ENCODE data around the gene FBXO4. TPM values are rescaled to one million over a fixed set of nuclear protein-coding genes. Genes with fewer than 3 reads are reported as not detected.

The FBXO4 gene
- total RNA-seq: 14.2 and 14.4 TPM in 2 replicates

DNA sequence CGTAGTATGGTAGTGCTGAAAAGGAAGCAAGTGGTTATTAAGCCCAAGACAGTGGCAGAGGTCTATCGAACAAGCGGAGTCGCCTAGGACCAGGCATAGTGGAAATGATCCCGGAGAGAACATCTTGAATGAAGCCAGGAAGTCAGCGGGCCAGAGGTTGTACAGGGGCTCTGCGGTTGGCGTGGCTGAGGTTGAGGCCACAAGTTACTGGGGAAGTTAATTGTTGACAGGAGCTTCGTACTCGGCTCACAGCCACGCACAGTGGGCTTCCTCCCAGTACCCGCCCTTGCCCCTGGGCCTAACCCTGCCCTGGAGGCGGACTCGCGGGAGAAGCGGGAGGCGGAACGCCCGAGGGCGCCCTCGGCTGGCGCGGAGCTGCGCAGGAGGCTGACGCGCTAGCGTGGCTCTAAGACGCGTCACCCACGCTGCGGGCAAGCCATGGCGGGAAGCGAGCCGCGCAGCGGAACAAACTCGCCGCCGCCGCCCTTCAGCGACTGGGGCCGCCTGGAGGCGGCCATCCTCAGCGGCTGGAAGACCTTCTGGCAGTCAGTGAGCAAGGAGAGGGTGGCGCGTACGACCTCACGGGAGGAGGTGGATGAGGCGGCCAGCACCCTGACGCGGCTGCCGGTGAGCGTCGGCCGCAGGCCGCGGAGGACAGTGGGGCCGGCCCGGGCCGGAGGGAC is at the start of gene FBXO4:
Gene FBXO4 (plus strand): TSS at position 410 of the 683 bp plus-strand sequence. CDS start 29 bp downstream, at position 439.
- intact Hi-C loops (cut with micrococcal nuclease): loop anchor here (1.0 to 10.0 kb wide), 13 partner anchors 21 to 1631 kb away; partner anchors contain the start of genes HMGCS1, OXCT1, RIMOC1 and RPL37

DNA sequence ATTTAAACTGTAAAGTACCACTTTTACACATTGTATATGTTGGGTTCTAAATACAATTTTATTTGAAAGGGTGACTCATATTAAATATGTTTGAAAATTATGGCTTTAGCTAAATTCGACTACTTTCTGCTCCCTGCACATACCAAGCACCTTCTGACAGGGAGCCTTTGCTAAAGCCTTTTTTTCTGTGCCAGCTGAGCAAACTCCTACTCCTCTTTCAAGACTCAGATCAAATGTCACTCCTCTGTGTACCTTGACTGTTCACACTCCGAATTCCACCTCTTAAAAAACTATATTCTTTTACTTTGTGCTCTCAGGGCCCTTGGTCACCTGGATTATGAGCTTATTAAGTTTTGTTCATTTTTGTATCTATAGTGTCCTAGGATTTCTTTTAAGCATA is 48.4 kb upstream of the FBXO4 start:
- intact Hi-C loops (cut with micrococcal nuclease): loop anchor here (10.0 kb wide), 2 partner anchors 1122 to 1248 kb away; partner anchors contain the start of genes TTC33 and ZNF131

GRCh38 chr5:41877408-41877807 is 47.7 kb upstream of the FBXO4 start:
- intact Hi-C loops (cut with micrococcal nuclease): loop anchor here (10.0 kb wide), 2 partner anchors 1123 to 1247 kb away; partner anchors contain the start of genes TTC33 and ZNF131

GRCh38 chr5:41878173-41878572 is 46.9 kb upstream of the FBXO4 start:
- intact Hi-C loops (cut with micrococcal nuclease): loop anchor here (10.0 kb wide), 2 partner anchors 1123 to 1247 kb away; partner anchors contain the start of genes TTC33 and ZNF131

GRCh38 chr5:41878643-41879478 is 46.2 kb upstream of the FBXO4 start:
- intact Hi-C loops (cut with micrococcal nuclease): loop anchor here (10.0 kb wide), 2 partner anchors 1124 to 1246 kb away; partner anchors contain the start of genes TTC33 and ZNF131

- intact Hi-C loops (cut with micrococcal nuclease): no loop called here
Observed at GRCh38 chr5:41882765-41883164, 42.3 kb upstream of the FBXO4 start.

GRCh38 chr5:41883243-41883642 is 41.8 kb upstream of the FBXO4 start:
- intact Hi-C loops (cut with micrococcal nuclease): no loop called here

DNA sequence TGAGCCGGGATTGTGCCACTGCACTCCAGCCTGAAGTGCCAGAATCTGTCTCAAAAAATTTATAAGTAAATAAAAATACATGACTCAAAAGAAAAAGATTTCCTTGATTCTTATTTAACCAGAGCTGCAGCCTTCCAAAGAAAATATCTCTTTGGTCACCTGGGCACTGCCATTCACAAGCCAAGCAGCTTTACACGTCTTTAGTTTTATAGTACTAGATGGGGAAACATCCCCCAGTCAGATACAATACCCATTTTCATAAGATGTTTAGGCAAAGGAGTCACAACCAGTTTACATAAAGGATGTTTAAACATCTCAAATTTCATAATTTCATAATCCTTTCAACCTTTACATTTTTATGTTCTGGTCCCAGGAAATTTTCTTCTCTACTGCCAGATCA is 41.1 kb upstream of the FBXO4 start:
- intact Hi-C loops (cut with micrococcal nuclease): no loop called here

GRCh38 chr5:41885286-41885685 is 39.8 kb upstream of the FBXO4 start:
- intact Hi-C loops (cut with micrococcal nuclease): loop anchor here (1.0 kb wide), 1 partner anchor 8 kb away; no protein-coding TSS in a partner anchor

DNA sequence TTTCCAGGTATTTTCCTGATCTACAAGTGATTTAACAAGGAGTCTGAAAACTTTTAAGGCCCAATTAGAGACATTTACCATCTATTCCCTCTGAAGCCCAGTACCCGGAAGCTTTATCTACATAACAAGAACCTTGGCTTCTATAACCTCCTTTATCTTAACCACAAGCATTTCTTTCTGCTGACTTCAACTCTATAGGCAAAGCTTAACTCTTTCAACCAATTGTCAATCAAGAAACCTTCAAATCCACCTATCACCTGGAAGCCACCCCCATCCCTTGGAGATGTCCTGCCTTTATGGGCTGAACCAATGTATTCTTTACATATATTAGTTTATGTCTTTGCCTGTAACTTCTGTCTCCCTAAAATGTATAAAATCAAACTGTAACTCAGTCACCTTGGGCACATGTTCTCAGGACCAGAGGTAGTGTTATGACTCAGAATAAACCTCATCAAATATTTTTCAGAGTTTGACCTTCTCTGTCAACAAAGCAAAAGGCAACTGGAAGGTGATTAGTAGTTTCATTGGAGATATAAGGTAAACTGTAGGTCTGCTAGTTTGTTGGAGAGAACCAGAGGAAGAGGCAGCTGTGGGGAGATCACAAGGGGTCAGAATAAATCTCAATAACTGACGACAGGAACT is 33.9 kb upstream of the FBXO4 start:
- intact Hi-C loops (cut with micrococcal nuclease): loop anchor here (5.0 kb wide), 1 partner anchor 36 kb away; the partner anchor contains the start of gene FBXO4

DNA sequence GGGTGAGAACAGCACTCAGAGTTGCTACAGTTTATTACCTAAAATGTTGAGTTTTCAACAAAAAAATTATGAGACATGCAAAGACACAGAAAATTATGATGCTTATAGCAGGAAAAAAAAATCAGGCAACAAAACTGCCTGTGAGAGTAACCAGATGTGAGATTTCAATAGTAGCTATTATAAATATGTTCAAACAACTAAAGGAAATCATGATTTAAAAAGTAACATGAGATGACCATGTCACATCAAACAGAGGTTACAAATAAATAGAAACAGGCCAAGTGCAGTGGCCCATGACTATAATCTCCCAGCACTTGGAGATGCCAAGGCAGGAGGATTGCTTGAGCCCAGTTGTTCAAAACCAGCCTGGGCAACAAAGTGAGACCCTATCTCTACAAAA is 33.0 kb upstream of the FBXO4 start:
- intact Hi-C loops (cut with micrococcal nuclease): loop anchor here (5.0 kb wide), 1 partner anchor 35 kb away; the partner anchor contains the start of gene FBXO4

GRCh38 chr5:41893074-41893851 is 31.8 kb upstream of the FBXO4 start:
- intact Hi-C loops (cut with micrococcal nuclease): loop anchor here (1.0 to 5.0 kb wide), 4 partner anchors 8 to 34 kb away; partner anchors contain the start of genes FBXO4, OXCT1 and RIMOC1

DNA sequence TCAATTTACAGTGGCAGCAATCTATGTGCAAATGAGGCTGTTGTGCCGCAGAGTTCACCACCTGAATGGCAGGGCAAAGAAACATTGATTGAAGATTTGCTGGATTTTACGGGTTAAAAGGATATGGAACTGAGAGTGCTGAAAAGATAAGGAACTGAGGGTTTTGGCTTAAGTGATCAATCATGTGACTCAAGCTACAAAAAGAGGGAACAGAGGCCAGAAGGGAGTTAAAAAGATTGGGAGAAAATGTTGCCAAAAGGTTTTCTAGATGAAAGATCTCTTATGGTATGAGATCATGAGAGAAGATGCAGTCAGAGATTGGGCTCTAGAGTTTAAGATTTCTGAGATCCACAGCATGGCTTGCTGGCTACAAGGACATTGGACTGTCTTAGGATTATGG is 28.9 kb upstream of the FBXO4 start:
- intact Hi-C loops (cut with micrococcal nuclease): no loop called here

GRCh38 chr5:41903382-41903891 is 21.6 kb upstream of the FBXO4 start:
- intact Hi-C loops (cut with micrococcal nuclease): loop anchor here (5.0 to 10.0 kb wide), 3 partner anchors 1229 to 1654 kb away; partner anchors contain the start of genes HMGCS1, PAIP1 and PTGER4

DNA sequence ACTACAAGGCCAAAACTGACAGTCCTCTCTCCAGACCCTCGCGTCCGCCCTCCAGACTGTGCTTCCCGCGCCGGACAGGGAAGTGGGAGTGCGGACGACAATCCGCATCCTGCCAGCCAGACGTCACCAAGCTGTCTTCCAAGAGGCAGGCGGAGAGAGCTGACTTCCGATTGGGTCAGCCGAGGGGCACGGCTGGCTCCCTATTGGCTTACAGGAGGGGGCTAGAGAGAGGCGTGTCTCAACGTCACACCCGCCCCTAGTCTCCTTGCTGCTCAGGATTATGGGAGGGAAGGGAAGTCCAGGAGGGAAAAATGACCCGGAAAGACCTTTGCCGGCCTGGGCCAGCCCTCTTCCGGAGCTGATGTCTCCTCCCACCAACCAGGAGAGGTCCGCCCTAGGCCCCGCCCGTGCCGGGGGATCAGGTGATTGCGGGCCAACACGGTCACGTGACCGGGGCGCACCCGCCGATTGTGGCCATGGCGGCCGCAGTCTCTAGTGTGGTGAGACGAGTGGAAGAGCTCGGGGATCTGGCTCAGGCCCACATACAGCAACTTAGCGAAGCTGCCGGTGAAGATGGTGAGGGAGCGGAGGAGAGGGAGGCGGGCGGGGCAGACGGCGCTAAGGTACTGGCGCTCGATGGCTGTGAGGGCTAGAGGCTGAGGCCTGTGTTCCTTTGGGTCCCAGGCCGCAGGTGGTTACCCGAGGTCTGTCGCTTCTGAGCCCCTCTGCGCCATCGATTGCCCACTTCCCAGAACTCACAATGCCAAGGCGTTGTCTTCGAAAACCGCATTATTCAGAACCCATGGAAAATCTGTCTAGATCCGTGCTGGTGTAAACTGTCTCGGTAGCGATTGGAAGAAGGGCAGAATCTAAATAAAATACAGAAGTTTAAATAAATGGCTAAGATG is 20.9 kb upstream of the FBXO4 start, which contains the start of gene RIMOC1:
Gene RIMOC1 (plus strand): TSS at position 453 of the 908 bp plus-strand sequence. CDS start 24 bp downstream, at position 477.
- intact Hi-C loops (cut with micrococcal nuclease): loop anchor here (1.0 to 10.0 kb wide), 18 partner anchors 11 to 1699 kb away; partner anchors contain the start of genes ANXA2R, C5orf34, FBXO4 and HMGCS1

- intact Hi-C loops (cut with micrococcal nuclease): loop anchor here (10.0 kb wide), 1 partner anchor 1231 kb away; the partner anchor contains the start of gene PTGER4
Observed at GRCh38 chr5:41906151-41906550, 18.9 kb upstream of the FBXO4 start.

DNA sequence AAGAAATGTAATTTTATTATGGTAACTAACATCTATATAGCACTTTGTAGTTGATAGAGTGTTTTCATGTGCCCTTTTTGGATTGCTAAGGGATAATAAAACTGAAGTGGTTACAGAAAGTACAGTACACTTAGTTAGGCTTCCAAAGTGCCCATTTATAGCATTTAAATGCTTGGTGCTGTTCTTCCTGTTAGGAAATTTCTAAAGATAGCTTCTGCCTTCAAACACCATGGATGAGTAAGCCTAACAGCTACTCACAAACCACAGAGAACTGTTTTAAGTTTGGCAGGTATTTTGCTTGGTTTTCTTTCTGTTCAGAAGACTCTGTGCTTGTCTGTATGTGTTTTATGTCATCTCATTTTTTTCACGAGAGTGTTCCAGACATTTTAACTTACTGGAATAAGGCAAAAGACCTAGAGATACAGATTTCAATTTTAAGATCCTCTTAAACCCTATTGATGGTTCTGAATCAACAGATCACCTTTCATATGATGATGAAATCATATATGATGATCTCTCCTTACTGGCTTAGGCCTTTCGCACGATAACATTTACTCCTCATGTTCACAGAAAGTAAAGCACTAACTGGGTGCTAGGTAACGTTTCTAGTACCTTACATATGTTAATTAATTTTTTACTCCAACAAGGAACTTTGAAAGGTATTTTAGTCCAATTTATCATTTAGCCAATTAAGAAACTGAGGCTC is 16.6 kb upstream of the FBXO4 start:
- intact Hi-C loops (cut with micrococcal nuclease): loop anchor here (10.0 kb wide), 1 partner anchor 1234 kb away; the partner anchor contains the start of gene PTGER4

- intact Hi-C loops (cut with micrococcal nuclease): no loop called here
Observed at GRCh38 chr5:41918105-41918504, 7.0 kb upstream of the FBXO4 start.

All from T-helper 1 cell treated with Interleukin-12 subunit alpha and Interleukin-12 subunit beta and Interleukin-4 antibody, amounts not matched to agents 30 ng/mL and 1 ng/mL, for 36 hours (primary cell).